Measurements from ENCODE around the gene HIPK2.

The HIPK2 gene

GRCh38 chr7:139642283-139642682 is 135.5 kb downstream of the HIPK2 start:
- Histone ChIP-seq H3K4me1 (ENCODE audit: control extremely low read depth in 1 of 4, control insufficient read depth in 4 of 4, insufficient read depth in 4 of 4, low read length in 3 of 4) (peaks cover 0 to 22% (median 9%) of the 10 kb centered on the region in 4 experiments), H3K36me3 (ENCODE audit: control insufficient read depth in 4 of 4, insufficient read depth in 4 of 4, low read length in 3 of 4) (peaks cover 0 to 6% (median 0%) of the 10 kb centered on the region in 4 experiments), H3K9me3 (ENCODE audit: control extremely low read depth in 1 of 5, control insufficient read depth in 4 of 5, insufficient read depth in 2 of 5, low read depth in 1 of 5, low read length in 4 of 5) (no peaks in the 10 kb centered on the region), H3K27ac (ENCODE audit: insufficient read depth in 1 of 2, low read depth in 1 of 2, low read length in 2 of 2, poor library complexity in 1 of 2, severe bottlenecking in 2 of 2) (no peak overlapping the region), H3K27me3 (replicated peaks in 2 of 5; ENCODE audit: control insufficient read depth in 4 of 5, insufficient read depth in 5 of 5, low read length in 4 of 5) (no peaks in the 10 kb centered on the region), H3K4me3 (ENCODE audit: control insufficient read depth in 1 of 7, extremely low read depth in 1 of 7, insufficient read depth in 4 of 7, low read depth in 2 of 7, low read length in 6 of 7) (no peak overlapping the region)
- no peak for DNase-seq
- ChIA-PET CTCF (interaction anchor here (1.0 to 14.0 kb wide), 7 partner anchors 10 to 376 kb away, joined by 3 to 164 read pairs (median 4); no protein-coding TSS in a partner anchor), POLR2A (no interaction called here)
- 93% methylated on average over 4 of the region's 4 CpGs for WGBS (ENCODE audit: insufficient coverage)

- Histone ChIP-seq H3K4me3 (ENCODE audit: control insufficient read depth in 1 of 7, extremely low read depth in 1 of 7, insufficient read depth in 4 of 7, low read depth in 2 of 7, low read length in 6 of 7) (no peak overlapping the region), H3K27me3 (replicated peaks in 2 of 5; ENCODE audit: control insufficient read depth in 4 of 5, insufficient read depth in 5 of 5, low read length in 4 of 5) (no peaks in the 10 kb centered on the region), H3K4me1 (ENCODE audit: control extremely low read depth in 1 of 4, control insufficient read depth in 4 of 4, insufficient read depth in 4 of 4, low read length in 3 of 4) (peaks cover 0 to 27% (median 15%) of the 10 kb centered on the region in 4 experiments), H3K27ac (ENCODE audit: insufficient read depth in 1 of 2, low read depth in 1 of 2, low read length in 2 of 2, poor library complexity in 1 of 2, severe bottlenecking in 2 of 2) (no peak overlapping the region), H3K9me3 (ENCODE audit: control extremely low read depth in 1 of 5, control insufficient read depth in 4 of 5, insufficient read depth in 2 of 5, low read depth in 1 of 5, low read length in 4 of 5) (no peaks in the 10 kb centered on the region), H3K36me3 (ENCODE audit: control insufficient read depth in 4 of 4, insufficient read depth in 4 of 4, low read length in 3 of 4) (peaks cover 0 to 6% (median under 1%) of the 10 kb centered on the region in 4 experiments)
- DNase-seq = no peak
- 100% methylated on average over 8 of the region's 14 CpGs for WGBS (ENCODE audit: insufficient coverage)
- POLR2A ChIA-PET = no interaction called here
- CTCF ChIA-PET = interaction anchor here (1.0 to 14.0 kb wide), 7 partner anchors 10 to 361 kb away, joined by 3 to 164 read pairs (median 6); no protein-coding TSS in a partner anchor
Measured at GRCh38 chr7:139641337-139641992, 136.3 kb downstream of the HIPK2 start.

GRCh38 chr7:139640681-139641080 is 137.1 kb downstream of the HIPK2 start:
- Histone ChIP-seq H3K9me3 (ENCODE audit: control extremely low read depth in 1 of 5, control insufficient read depth in 4 of 5, insufficient read depth in 2 of 5, low read depth in 1 of 5, low read length in 4 of 5) (no peaks in the 10 kb centered on the region), H3K4me1 (ENCODE audit: control extremely low read depth in 1 of 4, control insufficient read depth in 4 of 4, insufficient read depth in 4 of 4, low read length in 3 of 4) (peaks cover 0 to 28% (median 23%) of the 10 kb centered on the region in 4 experiments), H3K27ac (ENCODE audit: insufficient read depth in 1 of 2, low read depth in 1 of 2, low read length in 2 of 2, poor library complexity in 1 of 2, severe bottlenecking in 2 of 2) (no peak overlapping the region), H3K36me3 (ENCODE audit: control insufficient read depth in 4 of 4, insufficient read depth in 4 of 4, low read length in 3 of 4) (peaks cover 0 to 6% (median 2%) of the 10 kb centered on the region in 4 experiments), H3K27me3 (replicated peaks in 2 of 5; ENCODE audit: control insufficient read depth in 4 of 5, insufficient read depth in 5 of 5, low read length in 4 of 5) (no peaks in the 10 kb centered on the region), H3K4me3 (ENCODE audit: control insufficient read depth in 1 of 7, extremely low read depth in 1 of 7, insufficient read depth in 4 of 7, low read depth in 2 of 7, low read length in 6 of 7) (no peak overlapping the region)
- ChIA-PET CTCF (interaction anchor here (1.3 to 14.0 kb wide), 4 partner anchors 9 to 23 kb away, joined by 6 to 164 read pairs (median 12); no protein-coding TSS in a partner anchor), POLR2A (no interaction called here)
- peak in 1 of 3 donors; percentile 26 for DNase-seq
- 89% methylated on average over 1 of the region's 2 CpGs for WGBS (ENCODE audit: insufficient coverage)

- H3K9me3 ChIP-seq (ENCODE audit: control extremely low read depth in 1 of 5, control insufficient read depth in 4 of 5, insufficient read depth in 2 of 5, low read depth in 1 of 5, low read length in 4 of 5) = no peaks in the 10 kb centered on the region
- H3K4me1 ChIP-seq (ENCODE audit: control extremely low read depth in 1 of 4, control insufficient read depth in 4 of 4, insufficient read depth in 4 of 4, low read length in 3 of 4) = peaks cover 0 to 37% (median 31%) of the 10 kb centered on the region in 4 experiments
- 91% methylated on average over 5 of the region's 6 CpGs for WGBS (ENCODE audit: insufficient coverage)
- H3K36me3 ChIP-seq (ENCODE audit: control insufficient read depth in 4 of 4, insufficient read depth in 4 of 4, low read length in 3 of 4) = peaks cover 0 to 6% (median 2%) of the 10 kb centered on the region in 4 experiments
- no peak for DNase-seq
- ChIA-PET CTCF (interaction anchor here (0.6 to 14.0 kb wide), 4 partner anchors 10 to 155 kb away, joined by 3 to 164 read pairs (median 4); no protein-coding TSS in a partner anchor), POLR2A (no interaction called here)
- no peak overlapping the region for H3K27ac ChIP-seq (ENCODE audit: insufficient read depth in 1 of 2, low read depth in 1 of 2, low read length in 2 of 2, poor library complexity in 1 of 2, severe bottlenecking in 2 of 2)
- no peak overlapping the region for H3K4me3 ChIP-seq (ENCODE audit: control insufficient read depth in 1 of 7, extremely low read depth in 1 of 7, insufficient read depth in 4 of 7, low read depth in 2 of 7, low read length in 6 of 7)
- no peaks in the 10 kb centered on the region for H3K27me3 ChIP-seq (replicated peaks in 2 of 5; ENCODE audit: control insufficient read depth in 4 of 5, insufficient read depth in 5 of 5, low read length in 4 of 5)
Measured at GRCh38 chr7:139639563-139639962, 138.2 kb downstream of the HIPK2 start.

- no peak overlapping the region for H3K27ac ChIP-seq (ENCODE audit: insufficient read depth in 1 of 2, low read depth in 1 of 2, low read length in 2 of 2, poor library complexity in 1 of 2, severe bottlenecking in 2 of 2)
- H3K36me3 ChIP-seq (ENCODE audit: control insufficient read depth in 4 of 4, insufficient read depth in 4 of 4, low read length in 3 of 4) = peaks cover 0 to 6% (median 2%) of the 10 kb centered on the region in 4 experiments
- peak; percentile 88 to 97 (median 96) for DNase-seq
- no peaks in the 10 kb centered on the region for H3K27me3 ChIP-seq (replicated peaks in 2 of 5; ENCODE audit: control insufficient read depth in 4 of 5, insufficient read depth in 5 of 5, low read length in 4 of 5)
- 65% methylated on average over 26 of the region's 27 CpGs for WGBS (ENCODE audit: insufficient coverage)
- POLR2A ChIA-PET = interaction anchor here (0.5 to 0.9 kb wide), 2 partner anchors 8 to 528 kb away, joined by 3 to 4 read pairs; no protein-coding TSS in a partner anchor
- H3K9me3 ChIP-seq (ENCODE audit: control extremely low read depth in 1 of 5, control insufficient read depth in 4 of 5, insufficient read depth in 2 of 5, low read depth in 1 of 5, low read length in 4 of 5) = no peaks in the 10 kb centered on the region
- no peak overlapping the region for H3K4me3 ChIP-seq (ENCODE audit: control insufficient read depth in 1 of 7, extremely low read depth in 1 of 7, insufficient read depth in 4 of 7, low read depth in 2 of 7, low read length in 6 of 7)
- peaks cover 9 to 60% (median 49%) of the 10 kb centered on the region in 4 experiments for H3K4me1 ChIP-seq (ENCODE audit: control extremely low read depth in 1 of 4, control insufficient read depth in 4 of 4, insufficient read depth in 4 of 4, low read length in 3 of 4)
- CTCF ChIA-PET = interaction anchor here (1.0 to 14.0 kb wide), 6 partner anchors 9 to 707 kb away, joined by 3 to 164 read pairs (median 4); no protein-coding TSS in a partner anchor
Measured at GRCh38 chr7:139635526-139636302, 142.1 kb downstream of the HIPK2 start.

GRCh38 chr7:139634087-139634486 is 143.7 kb downstream of the HIPK2 start:
- DNase-seq = no peak
- no peaks in the 10 kb centered on the region for H3K27me3 ChIP-seq (replicated peaks in 2 of 5; ENCODE audit: control insufficient read depth in 4 of 5, insufficient read depth in 5 of 5, low read length in 4 of 5)
- CTCF ChIA-PET = interaction anchor here (5.0 to 5.4 kb wide), 2 partner anchors 13 to 15 kb away, joined by 46 to 52 read pairs; no protein-coding TSS in a partner anchor
- H3K36me3 ChIP-seq (ENCODE audit: control insufficient read depth in 4 of 4, insufficient read depth in 4 of 4, low read length in 3 of 4) = peaks cover 0 to 6% (median 2%) of the 10 kb centered on the region in 4 experiments
- no peak overlapping the region for H3K4me3 ChIP-seq (ENCODE audit: control insufficient read depth in 1 of 7, extremely low read depth in 1 of 7, insufficient read depth in 4 of 7, low read depth in 2 of 7, low read length in 6 of 7)
- no peak overlapping the region for H3K27ac ChIP-seq (ENCODE audit: insufficient read depth in 1 of 2, low read depth in 1 of 2, low read length in 2 of 2, poor library complexity in 1 of 2, severe bottlenecking in 2 of 2)
- POLR2A ChIA-PET = no interaction called here
- WGBS (ENCODE audit: insufficient coverage) = 98% methylated on average over 7 of the region's 7 CpGs
- peaks cover 10 to 74% (median 64%) of the 10 kb centered on the region in 4 experiments for H3K4me1 ChIP-seq (ENCODE audit: control extremely low read depth in 1 of 4, control insufficient read depth in 4 of 4, insufficient read depth in 4 of 4, low read length in 3 of 4)
- H3K9me3 ChIP-seq (ENCODE audit: control extremely low read depth in 1 of 5, control insufficient read depth in 4 of 5, insufficient read depth in 2 of 5, low read depth in 1 of 5, low read length in 4 of 5) = no peaks in the 10 kb centered on the region
